Natural killer cell (primary cell): ENCODE measurements around the gene HDX. TPM values are rescaled to one million over a fixed set of nuclear protein-coding genes. Genes with fewer than 3 reads are reported as not detected.

ENCODE experiments used
- ATAC-seq, 3 donors: fragments of 150-1000 bp in 2 of 3; fragments of 200-7000 bp in 1 of 3; cut with Tn5 transposase; 1 replicate in 1 of 3; 2 replicates in 2 of 3; pipeline ENCODE4 v1.10.0; 2021; ENCODE audit warnings: mild to moderate bottlenecking in 2 of 3, moderate library complexity in 2 of 3
- DNase-seq, 2 donors: peaks; one replicate each; pipeline versions ENCODE4 v3.0.0 to v3.0.0-alpha.2; 2013 to 2021; ENCODE audit warnings: mixed read lengths in 1 of 2
- H3K27ac ChIP-seq: one replicate; pipeline ENCODE4 v1.5.1; 2013; ENCODE audit warnings: mild to moderate bottlenecking, low read length
- H3K27me3 ChIP-seq: one replicate; pipeline ENCODE4 v1.6.1; 2013; ENCODE audit warnings: low read length; ENCODE audit not compliant: control insufficient read depth, insufficient read depth
- H3K36me3 ChIP-seq: one replicate; pipeline ENCODE4 v1.6.1; 2013; ENCODE audit warnings: low read length; ENCODE audit not compliant: control insufficient read depth, insufficient read depth
- H3K4me1 ChIP-seq: one replicate; pipeline ENCODE4 v1.6.1; 2013; ENCODE audit warnings: low read length; ENCODE audit not compliant: control insufficient read depth, insufficient read depth
- H3K4me3 ChIP-seq: one replicate; pipeline ENCODE4 v1.5.1; 2013; ENCODE audit warnings: low read length
- H3K9me3 ChIP-seq: one replicate; pipeline ENCODE4 v1.6.1; 2013; ENCODE audit warnings: low read length; ENCODE audit not compliant: control insufficient read depth, insufficient read depth
- H3K27ac Mint-ChIP-seq, 2 donors: one replicate each; pipeline ENCODE4 v1.8.0; 2022; ENCODE audit warnings: mild to moderate bottlenecking in 2 of 2, mixed read lengths in 2 of 2, moderate library complexity in 1 of 2
- H3K27me3 Mint-ChIP-seq, 2 donors: one replicate each; pipeline ENCODE4 v1.8.0; 2022; ENCODE audit warnings: low read depth in 2 of 2, mixed read lengths in 2 of 2
- H3K36me3 Mint-ChIP-seq: one replicate; pipeline ENCODE4 v1.8.0; 2022; ENCODE audit warnings: mixed read lengths
- H3K4me1 Mint-ChIP-seq, 2 donors: one replicate each; pipeline ENCODE4 v1.8.0; 2022; ENCODE audit warnings: mixed read lengths in 2 of 2
- H3K4me3 Mint-ChIP-seq: one replicate; pipeline ENCODE4 v1.8.0; 2022; ENCODE audit warnings: mild to moderate bottlenecking, moderate library complexity, mixed read lengths
- H3K9me3 Mint-ChIP-seq, 2 donors: one replicate each; pipeline ENCODE4 v1.8.0; 2022; ENCODE audit warnings: mixed read lengths in 2 of 2
- WGBS: methylation state at CpG from one replicate; pipeline ENCODE4 v1.1.7; 2013; ENCODE audit warnings: missing lambda C conversion rate; ENCODE audit not compliant: insufficient coverage; 5-methylcytosine and 5-hydroxymethylcytosine counted together
- intact Hi-C: fragments of 100-400 bp; cut with micrococcal nuclease; formaldehyde crosslinking; loops from one replicate; pipeline ENCODE4 v1.14.2; 2022
- total RNA-seq, 4 donors: library from RNA; stranded (reverse); fragments of 120-200 nt in 1 of 4; gene quantifications; one replicate each; pipeline versions ENCODE4 v1.2.3 to v1.2.4, GENCODE V29; 2013 to 2022
- TF ChIP-seq, protein P1 (sequence below): fragments of 200-600 bp; IDR thresholded peaks from one replicate; pipeline ENCODE4 v1.8.0; 2022; ENCODE audit warnings: antibody characterized with exemption

The HDX gene
- total RNA-seq, 3 donors from 2014 or later (not counting 1 experiment from before 2014, with no cell fraction given), result 2.2 to 4.5 (median 4.2) TPM

DNA sequence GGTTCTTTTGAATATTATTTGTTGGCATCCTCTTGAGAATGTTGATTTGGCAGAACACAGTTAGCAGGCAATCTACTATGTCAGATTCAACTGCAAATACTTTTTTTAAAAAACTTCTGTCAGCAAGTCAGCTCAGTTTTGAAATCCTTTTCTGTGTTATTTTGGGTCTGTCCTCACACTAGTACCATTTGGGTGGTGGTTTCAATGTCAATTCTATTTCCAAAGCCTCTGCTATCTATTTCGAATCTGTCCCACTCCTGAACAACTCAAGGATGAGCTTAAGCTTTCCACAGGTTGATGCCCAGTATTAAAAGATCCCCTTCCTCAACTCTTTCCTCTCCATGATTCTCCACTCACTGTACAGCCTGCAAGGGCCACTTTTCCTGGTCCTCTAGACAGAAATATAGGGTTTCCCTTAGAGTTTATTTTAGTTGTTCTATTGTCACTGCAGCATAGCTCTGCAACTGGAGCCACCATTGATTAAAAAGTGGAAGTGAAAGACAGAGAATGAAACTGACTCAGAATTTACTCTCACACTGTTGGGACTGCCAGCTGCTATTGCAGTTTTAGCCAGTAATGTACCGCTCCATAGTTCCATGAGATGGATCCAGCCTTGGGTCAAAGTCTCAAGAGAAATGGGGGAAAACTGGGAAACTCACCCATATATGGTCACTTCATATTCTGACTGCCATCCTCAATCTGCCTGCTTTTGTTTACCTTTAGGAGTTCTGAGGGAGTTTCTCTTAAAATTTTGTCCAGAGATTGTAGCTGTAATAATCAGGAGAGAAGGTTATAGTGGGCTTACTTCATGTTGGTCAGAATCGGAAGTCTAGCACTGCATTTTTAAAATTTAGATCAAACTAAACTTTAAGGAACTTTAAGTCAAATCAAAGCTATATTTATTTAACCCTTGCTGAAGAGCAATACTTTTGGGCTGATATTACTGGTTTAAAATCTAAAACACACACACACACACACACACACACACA, 14.6 kb downstream of the HDX start:
- DNase-seq, result no peak
- TF ChIP-seq, protein P1, sequence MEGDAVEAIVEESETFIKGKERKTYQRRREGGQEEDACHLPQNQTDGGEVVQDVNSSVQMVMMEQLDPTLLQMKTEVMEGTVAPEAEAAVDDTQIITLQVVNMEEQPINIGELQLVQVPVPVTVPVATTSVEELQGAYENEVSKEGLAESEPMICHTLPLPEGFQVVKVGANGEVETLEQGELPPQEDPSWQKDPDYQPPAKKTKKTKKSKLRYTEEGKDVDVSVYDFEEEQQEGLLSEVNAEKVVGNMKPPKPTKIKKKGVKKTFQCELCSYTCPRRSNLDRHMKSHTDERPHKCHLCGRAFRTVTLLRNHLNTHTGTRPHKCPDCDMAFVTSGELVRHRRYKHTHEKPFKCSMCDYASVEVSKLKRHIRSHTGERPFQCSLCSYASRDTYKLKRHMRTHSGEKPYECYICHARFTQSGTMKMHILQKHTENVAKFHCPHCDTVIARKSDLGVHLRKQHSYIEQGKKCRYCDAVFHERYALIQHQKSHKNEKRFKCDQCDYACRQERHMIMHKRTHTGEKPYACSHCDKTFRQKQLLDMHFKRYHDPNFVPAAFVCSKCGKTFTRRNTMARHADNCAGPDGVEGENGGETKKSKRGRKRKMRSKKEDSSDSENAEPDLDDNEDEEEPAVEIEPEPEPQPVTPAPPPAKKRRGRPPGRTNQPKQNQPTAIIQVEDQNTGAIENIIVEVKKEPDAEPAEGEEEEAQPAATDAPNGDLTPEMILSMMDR, result no peak
- no peaks in the 10 kb centered on the region for H3K4me1 Mint-ChIP-seq
- intact Hi-C loops, result no loop called here
- H3K9me3 Mint-ChIP-seq, result no peaks in the 10 kb centered on the region
- no peak overlapping the region for H3K4me3 ChIP-seq
- no peak for ATAC-seq
- H3K4me3 Mint-ChIP-seq, result no peak overlapping the region
- no peaks in the 10 kb centered on the region for H3K36me3 ChIP-seq
- no peak overlapping the region for H3K27ac ChIP-seq
- H3K27ac Mint-ChIP-seq, result no peak overlapping the region
- H3K9me3 ChIP-seq, result no peaks in the 10 kb centered on the region
- peaks cover 11% of the 10 kb centered on the region for H3K36me3 Mint-ChIP-seq
- no peaks in the 10 kb centered on the region for H3K27me3 ChIP-seq
- peaks cover 0 to 7% of the 10 kb centered on the region in 2 donors for H3K27me3 Mint-ChIP-seq
- 75% methylated on average over 1 of the region's 3 CpGs for WGBS
- no peaks in the 10 kb centered on the region for H3K4me1 ChIP-seq

DNA sequence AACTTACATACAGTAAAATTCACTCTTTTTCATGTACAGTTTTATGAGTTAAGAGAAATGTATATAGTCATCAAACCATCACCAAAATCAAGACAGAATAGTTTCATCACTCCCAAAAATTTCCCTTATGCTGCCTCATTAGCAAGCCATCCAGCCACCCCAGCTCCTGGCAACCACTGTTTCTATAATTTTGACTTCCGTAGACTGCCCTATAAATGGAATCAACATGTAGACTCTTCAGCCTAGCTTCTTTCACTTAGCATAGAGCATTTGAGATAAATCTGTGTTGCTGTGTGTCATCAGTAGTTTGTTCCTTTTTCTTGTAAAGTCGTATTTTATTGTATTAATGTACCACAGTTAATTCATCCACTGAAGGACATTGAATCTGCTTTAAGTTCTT, 23.2 kb downstream of the HDX start:
- Mint-ChIP-seq H3K36me3 (no peaks in the 10 kb centered on the region), H3K27me3 (no peaks in the 10 kb centered on the region), H3K4me1 (no peaks in the 10 kb centered on the region), H3K27ac (no peak overlapping the region), H3K9me3 (peaks cover 2% of the 10 kb centered on the region in 2 donors), H3K4me3 (no peak overlapping the region)
- TF ChIP-seq, protein P1, result no peak
- Histone ChIP-seq H3K27ac (no peak overlapping the region), H3K36me3 (no peaks in the 10 kb centered on the region), H3K9me3 (no peaks in the 10 kb centered on the region), H3K27me3 (no peaks in the 10 kb centered on the region), H3K4me3 (no peak overlapping the region), H3K4me1 (no peaks in the 10 kb centered on the region)
- intact Hi-C loops, result no loop called here
- WGBS, result 100% methylated on average over 1 of the region's 2 CpGs
- no peak for ATAC-seq
- no peak for DNase-seq

DNA sequence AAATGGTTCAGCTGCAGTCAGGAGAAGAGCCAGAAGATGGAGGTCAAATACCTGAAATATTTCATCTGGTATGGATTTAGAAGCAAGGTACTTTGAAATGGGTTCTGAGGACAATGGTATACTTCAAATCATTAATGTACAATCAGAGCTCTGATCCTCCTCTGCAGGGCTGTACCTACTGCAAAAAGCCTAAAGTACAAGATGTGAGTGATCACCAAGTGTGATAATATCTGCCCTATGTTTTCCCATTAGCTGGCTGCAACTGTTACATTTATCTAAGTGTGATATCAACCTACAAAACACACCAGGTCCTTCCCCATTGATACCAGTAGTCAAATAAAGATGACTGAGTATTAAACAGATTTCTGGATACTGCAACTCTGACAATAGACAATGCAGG, 25.1 kb downstream of the HDX start:
- Histone ChIP-seq H3K4me3 (no peak overlapping the region), H3K4me1 (no peaks in the 10 kb centered on the region), H3K9me3 (no peaks in the 10 kb centered on the region), H3K27me3 (no peaks in the 10 kb centered on the region), H3K36me3 (no peaks in the 10 kb centered on the region), H3K27ac (no peak overlapping the region)
- no peak for DNase-seq
- TF ChIP-seq, protein P1, result no peak
- Mint-ChIP-seq H3K4me1 (no peaks in the 10 kb centered on the region), H3K27me3 (no peaks in the 10 kb centered on the region), H3K36me3 (no peaks in the 10 kb centered on the region), H3K27ac (no peak overlapping the region), H3K9me3 (peaks cover under 1 to 2% of the 10 kb centered on the region in 2 donors), H3K4me3 (no peak overlapping the region)
- ATAC-seq, result no peak
- intact Hi-C loops, result no loop called here
